ENCODE data around the gene PCSK5.

Gene PCSK5

GRCh38 chr9:76192013-76192412 lies 301.5 kb downstream of the PCSK5 start:
- in situ Hi-C loops (cut with MboI; ENCODE audit: low sequenced_read_pairs, unreplicated experiment), result no loop called here
- no peak for DNase-seq (ENCODE audit: low spot score)
- no peak for TF ChIP-seq CTCF (IDR thresholded peaks at IDR 0.05; ENCODE audit: borderline replicate concordance, control extremely low read depth, extremely low read depth, insufficient read depth, missing control alignments)

GRCh38 chr9:76194896-76195295 lies 304.4 kb downstream of the PCSK5 start:
- in situ Hi-C loops (cut with MboI; ENCODE audit: low sequenced_read_pairs, unreplicated experiment), result no loop called here
- no peak for DNase-seq (ENCODE audit: low spot score)
- no peak for TF ChIP-seq CTCF (IDR thresholded peaks at IDR 0.05; ENCODE audit: borderline replicate concordance, control extremely low read depth, extremely low read depth, insufficient read depth, missing control alignments)

- TF ChIP-seq CTCF (IDR thresholded peaks at IDR 0.05; ENCODE audit: borderline replicate concordance, control extremely low read depth, extremely low read depth, insufficient read depth, missing control alignments), result no peak
- in situ Hi-C loops (cut with MboI; ENCODE audit: low sequenced_read_pairs, unreplicated experiment), result no loop called here
- DNase-seq (ENCODE audit: low spot score), result no peak
These were observed 307.9 kb downstream of the PCSK5 start for GRCh38 chr9:76198336-76198735.

GRCh38 chr9:76200315-76200714 lies 309.8 kb downstream of the PCSK5 start:
- in situ Hi-C loops (cut with MboI; ENCODE audit: low sequenced_read_pairs, unreplicated experiment), result no loop called here
- no peak for TF ChIP-seq CTCF (IDR thresholded peaks at IDR 0.05; ENCODE audit: borderline replicate concordance, control extremely low read depth, extremely low read depth, insufficient read depth, missing control alignments)
- DNase-seq (ENCODE audit: low spot score), result no peak

GRCh38 chr9:76200745-76201144 lies 310.3 kb downstream of the PCSK5 start:
- in situ Hi-C loops (cut with MboI; ENCODE audit: low sequenced_read_pairs, unreplicated experiment), result no loop called here
- no peak for TF ChIP-seq CTCF (IDR thresholded peaks at IDR 0.05; ENCODE audit: borderline replicate concordance, control extremely low read depth, extremely low read depth, insufficient read depth, missing control alignments)
- no peak for DNase-seq (ENCODE audit: low spot score)

GRCh38 chr9:76203373-76203772 lies 312.9 kb downstream of the PCSK5 start:
- no peak for DNase-seq (ENCODE audit: low spot score)
- no peak for TF ChIP-seq CTCF (IDR thresholded peaks at IDR 0.05; ENCODE audit: borderline replicate concordance, control extremely low read depth, extremely low read depth, insufficient read depth, missing control alignments)

GRCh38 chr9:76206821-76207220 lies 316.3 kb downstream of the PCSK5 start:
- TF ChIP-seq CTCF (IDR thresholded peaks at IDR 0.05; ENCODE audit: borderline replicate concordance, control extremely low read depth, extremely low read depth, insufficient read depth, missing control alignments), result no peak
- in situ Hi-C loops (cut with MboI; ENCODE audit: low sequenced_read_pairs, unreplicated experiment), result no loop called here
- DNase-seq (ENCODE audit: low spot score), result no peak

More at GRCh38 chr9:76203373-76203772, 312.9 kb downstream of the PCSK5 start:
- in situ Hi-C loops (cut with MboI; ENCODE audit: low sequenced_read_pairs, unreplicated experiment), result no loop called here

Measured in GM13976 (cell line).